Prostate gland (tissue), 2 donors: Measurements from ENCODE around the gene EXOC3L1. TPM values are rescaled to one million over a fixed set of nuclear protein-coding genes. Genes with fewer than 3 reads are reported as not detected.

ENCODE experiments used
- DNase-seq: peaks from one replicate; pipeline ENCODE4 v3.0.0-alpha.2; 2019; ENCODE audit warnings: low spot score
- H3K27ac ChIP-seq, 2 donors: fragments of 200-600 bp; sonication (generic); 2 replicates each; pipeline ENCODE4 v1.5.1; 2017 to 2019
- H3K27me3 ChIP-seq: fragments of 200-600 bp; sonication (generic); replicated peaks from 2 replicates; pipeline ENCODE4 v1.5.1; 2019; ENCODE audit not compliant: insufficient read depth
- H3K36me3 ChIP-seq, 2 donors: fragments of 200-600 bp; sonication (generic); 1 replicate in 1 of 2; 2 replicates in 1 of 2; pipeline versions ENCODE4 v1.5.1 to v1.8.1; 2017 to 2019
- H3K4me1 ChIP-seq: fragments of 200-600 bp; sonication (generic); replicated peaks from 2 replicates; pipeline ENCODE4 v1.5.1; 2019
- H3K4me3 ChIP-seq, 2 donors: fragments of 200-600 bp; sonication (generic); 2 replicates each; pipeline ENCODE4 v1.5.1; 2017 to 2019
- H3K9me3 ChIP-seq: fragments of 200-600 bp; sonication (generic); 2 replicates; pipeline ENCODE4 v1.5.1; 2017
- CTCF ChIP-seq, 4 experiments: fragments of 200-600 bp in 2 of 4; fragments of 450-650 bp in 2 of 4; sonication (generic) in 2 of 4; IDR thresholded peaks; 1 replicate in 3 of 4; 2 replicates in 1 of 4; pipeline ENCODE4 v1.5.1; 2016 to 2019; ENCODE audit warnings: antibody characterized with exemption in 4 of 4, mild to moderate bottlenecking in 2 of 4, moderate library complexity in 2 of 4
- POLR2A ChIP-seq: fragments of 450-650 bp; IDR thresholded peaks from one replicate; pipeline ENCODE4 v1.6.1; 2016; ENCODE audit warnings: antibody characterized with exemption, mild to moderate bottlenecking
- POLR2AphosphoS5 ChIP-seq: sonication (generic); formaldehyde crosslinking; IDR thresholded peaks from one replicate; pipeline ENCODE4 v1.6.1; 2017; ENCODE audit warnings: antibody characterized with exemption
- WGBS: methylation state at CpG from one replicate; pipeline ENCODE4 v1.1.5; 2018; 5-methylcytosine and 5-hydroxymethylcytosine counted together
- intact Hi-C: fragments of 100-400 bp; cut with DNase I; formaldehyde crosslinking; loops from one replicate; pipeline ENCODE4 v1.14.2; 2022
- total RNA-seq, 2 donors: library from RNA; depleted of rRNA; stranded (reverse); fragments of >200 nt; gene quantifications; one replicate each; pipeline ENCODE4 v1.1.0, GENCODE V29; 2016

Gene EXOC3L1
- total RNA-seq, 2 donors from 2014 or later, result 1.1 to 8.2 TPM

GRCh38 chr16:67198238-67198734 lies 8.3 kb upstream of the EXOC3L1 start:
- peak; percentile 47 for DNase-seq
- H3K4me3 ChIP-seq, result no peak overlapping the region
- peaks cover 11% of the 10 kb centered on the region for H3K4me1 ChIP-seq
- H3K27ac ChIP-seq, result peak overlapping the region; percentile 63 to 71
- peak; percentile 21 for TF ChIP-seq POLR2AphosphoS5
- TF ChIP-seq CTCF (IDR thresholded peaks at IDR 0.05), result peak in 3 of 4 experiments; percentile 56 to 81 (median 67)
- TF ChIP-seq POLR2A, result no peak
- no peaks in the 10 kb centered on the region for H3K9me3 ChIP-seq
- H3K36me3 ChIP-seq, result peaks cover 16 to 26% of the 10 kb centered on the region in 2 donors
- no peaks in the 10 kb centered on the region for H3K27me3 ChIP-seq
- 39% methylated on average over 12 of the region's 12 CpGs for WGBS
- intact Hi-C loops, result no loop called here

- peak overlapping the region in 1 of 2 donors; percentile 63 for H3K27ac ChIP-seq
- TF ChIP-seq POLR2A (no peak), CTCF (IDR thresholded peaks at IDR 0.05) (no peak), POLR2AphosphoS5 (no peak)
- no peaks in the 10 kb centered on the region for H3K27me3 ChIP-seq
- intact Hi-C loops, result no loop called here
- H3K4me1 ChIP-seq, result peaks cover 17% of the 10 kb centered on the region
- H3K4me3 ChIP-seq, result no peak overlapping the region
- no peak for DNase-seq
- H3K36me3 ChIP-seq, result peaks cover 16 to 26% of the 10 kb centered on the region in 2 donors
- no peaks in the 10 kb centered on the region for H3K9me3 ChIP-seq
- WGBS, result 64% methylated on average over 6 of the region's 6 CpGs
Measured at GRCh38 chr16:67197704-67198103, 7.8 kb upstream of the EXOC3L1 start.

- no peak for DNase-seq
- no peak for TF ChIP-seq POLR2AphosphoS5
- Histone ChIP-seq H3K9me3 (no peaks in the 10 kb centered on the region), H3K27me3 (no peaks in the 10 kb centered on the region), H3K27ac (no peak overlapping the region), H3K4me1 (peaks cover 19% of the 10 kb centered on the region), H3K4me3 (no peak overlapping the region), H3K36me3 (peaks cover 16 to 17% of the 10 kb centered on the region in 2 donors)
- WGBS, result 85% methylated on average over 1 of the region's 1 CpG
- intact Hi-C loops, result no loop called here
Measured at GRCh38 chr16:67196881-67197280, 6.9 kb upstream of the EXOC3L1 start.

GRCh38 chr16:67195676-67196075 lies 5.7 kb upstream of the EXOC3L1 start:
- no peaks in the 10 kb centered on the region for H3K9me3 ChIP-seq
- intact Hi-C loops, result no loop called here
- H3K36me3 ChIP-seq, result peaks cover 14 to 16% of the 10 kb centered on the region in 2 donors
- TF ChIP-seq POLR2AphosphoS5, result no peak
- TF ChIP-seq CTCF (IDR thresholded peaks at IDR 0.05), result no peak
- no peak for TF ChIP-seq POLR2A
- H3K4me3 ChIP-seq, result no peak overlapping the region
- no peak for DNase-seq
- WGBS, result 82% methylated on average over 5 of the region's 5 CpGs
- H3K4me1 ChIP-seq, result peaks cover 23% of the 10 kb centered on the region
- H3K27me3 ChIP-seq, result no peaks in the 10 kb centered on the region
- no peak overlapping the region for H3K27ac ChIP-seq

- peaks cover 14 to 16% of the 10 kb centered on the region in 2 donors for H3K36me3 ChIP-seq
- TF ChIP-seq CTCF (IDR thresholded peaks at IDR 0.05), result no peak
- TF ChIP-seq POLR2A, result no peak
- no peak for TF ChIP-seq POLR2AphosphoS5
- peaks cover 23% of the 10 kb centered on the region for H3K4me1 ChIP-seq
- WGBS, result 92% methylated on average over 5 of the region's 6 CpGs
- H3K27ac ChIP-seq, result no peak overlapping the region
- intact Hi-C loops, result no loop called here
- H3K9me3 ChIP-seq, result no peaks in the 10 kb centered on the region
- no peak overlapping the region for H3K4me3 ChIP-seq
- H3K27me3 ChIP-seq, result no peaks in the 10 kb centered on the region
- no peak for DNase-seq
Measured at GRCh38 chr16:67194260-67194659, 4.3 kb upstream of the EXOC3L1 start.
